HL-60 (cell line): ENCODE results near the gene C7orf25.

Experiments used
- POLR2AphosphoS5 ChIP-seq: IDR thresholded peaks from 2 replicates; pipeline ENCODE4 v1.6.1; 2012; ENCODE audit warnings: low read depth
- REST ChIP-seq: IDR thresholded peaks from 2 replicates; pipeline ENCODE4 v1.6.1; 2012; ENCODE audit warnings: low read depth; ENCODE audit not compliant: insufficient replicate concordance
- SPI1 ChIP-seq: IDR thresholded peaks from 2 replicates; pipeline ENCODE4 v1.6.1; 2012; ENCODE audit warnings: low read depth, mild to moderate bottlenecking, borderline replicate concordance
- TF ChIP-seq, protein P1 (sequence below): IDR thresholded peaks from one replicate; pipeline ENCODE4 v1.5.1; 2011; ENCODE audit warnings: low read length, control low read depth, inconsistent platforms; ENCODE audit not compliant: insufficient read depth

GRCh38 chr7:42953994-42954393, 42.1 kb upstream of the C7orf25 start:
- TF ChIP-seq, protein P1, sequence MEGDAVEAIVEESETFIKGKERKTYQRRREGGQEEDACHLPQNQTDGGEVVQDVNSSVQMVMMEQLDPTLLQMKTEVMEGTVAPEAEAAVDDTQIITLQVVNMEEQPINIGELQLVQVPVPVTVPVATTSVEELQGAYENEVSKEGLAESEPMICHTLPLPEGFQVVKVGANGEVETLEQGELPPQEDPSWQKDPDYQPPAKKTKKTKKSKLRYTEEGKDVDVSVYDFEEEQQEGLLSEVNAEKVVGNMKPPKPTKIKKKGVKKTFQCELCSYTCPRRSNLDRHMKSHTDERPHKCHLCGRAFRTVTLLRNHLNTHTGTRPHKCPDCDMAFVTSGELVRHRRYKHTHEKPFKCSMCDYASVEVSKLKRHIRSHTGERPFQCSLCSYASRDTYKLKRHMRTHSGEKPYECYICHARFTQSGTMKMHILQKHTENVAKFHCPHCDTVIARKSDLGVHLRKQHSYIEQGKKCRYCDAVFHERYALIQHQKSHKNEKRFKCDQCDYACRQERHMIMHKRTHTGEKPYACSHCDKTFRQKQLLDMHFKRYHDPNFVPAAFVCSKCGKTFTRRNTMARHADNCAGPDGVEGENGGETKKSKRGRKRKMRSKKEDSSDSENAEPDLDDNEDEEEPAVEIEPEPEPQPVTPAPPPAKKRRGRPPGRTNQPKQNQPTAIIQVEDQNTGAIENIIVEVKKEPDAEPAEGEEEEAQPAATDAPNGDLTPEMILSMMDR, result no peak
- TF ChIP-seq POLR2AphosphoS5, result no peak
- peak; percentile 25; the same call in 1 of the 2 replicates for TF ChIP-seq SPI1
- no peak for TF ChIP-seq REST
